GM19025 (cell line): ENCODE data around the gene HLCS.

Experiments used
- ATAC-seq: cut with Tn5 transposase; IDR thresholded peaks from one replicate; pipeline ENCODE4 v1.9.1; 2021; ENCODE audit warnings: mild to moderate bottlenecking, low read depth, moderate library complexity; ENCODE audit not compliant: unreplicated experiment

The HLCS gene

DNA sequence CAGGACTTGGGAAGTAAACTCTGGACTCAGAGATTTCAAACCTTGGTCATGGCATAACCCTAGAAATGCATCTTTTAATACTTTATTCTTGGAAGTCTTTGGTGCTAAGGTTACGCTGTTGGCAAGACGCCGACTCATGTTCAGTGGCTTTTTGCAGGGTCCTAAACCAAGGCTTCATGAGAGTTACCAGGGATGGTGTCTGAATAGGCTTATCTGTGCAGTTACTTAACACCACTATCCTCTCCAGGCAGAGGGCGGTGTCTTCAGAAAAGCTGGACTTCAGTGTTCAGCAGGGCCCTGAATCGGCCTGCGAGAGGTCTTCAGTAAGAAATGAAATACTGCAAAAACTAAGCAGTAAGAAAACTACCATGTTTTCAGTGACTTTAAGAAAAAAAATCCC is 209.3 kb downstream of the HLCS start:
- no peak for ATAC-seq

DNA sequence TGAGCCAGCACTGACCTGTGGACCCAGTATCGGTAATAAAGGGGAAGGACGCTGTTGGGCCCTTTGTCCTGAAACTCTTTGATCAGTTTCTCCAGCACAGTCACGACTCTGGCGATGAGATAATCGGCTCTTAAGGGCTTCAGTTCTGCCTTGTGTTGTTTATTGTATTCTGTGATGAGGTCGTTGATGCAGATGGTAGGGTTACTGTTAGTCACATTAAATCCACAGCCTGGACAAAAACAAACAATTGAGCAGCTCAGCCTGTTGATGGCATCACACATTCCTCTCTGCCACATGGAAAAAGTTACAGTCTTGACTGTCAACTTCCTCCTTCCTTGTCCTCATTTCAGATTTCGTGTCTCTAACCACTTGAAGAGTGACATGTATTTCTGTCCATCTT is 209.9 kb downstream of the HLCS start:
- no peak for ATAC-seq

DNA sequence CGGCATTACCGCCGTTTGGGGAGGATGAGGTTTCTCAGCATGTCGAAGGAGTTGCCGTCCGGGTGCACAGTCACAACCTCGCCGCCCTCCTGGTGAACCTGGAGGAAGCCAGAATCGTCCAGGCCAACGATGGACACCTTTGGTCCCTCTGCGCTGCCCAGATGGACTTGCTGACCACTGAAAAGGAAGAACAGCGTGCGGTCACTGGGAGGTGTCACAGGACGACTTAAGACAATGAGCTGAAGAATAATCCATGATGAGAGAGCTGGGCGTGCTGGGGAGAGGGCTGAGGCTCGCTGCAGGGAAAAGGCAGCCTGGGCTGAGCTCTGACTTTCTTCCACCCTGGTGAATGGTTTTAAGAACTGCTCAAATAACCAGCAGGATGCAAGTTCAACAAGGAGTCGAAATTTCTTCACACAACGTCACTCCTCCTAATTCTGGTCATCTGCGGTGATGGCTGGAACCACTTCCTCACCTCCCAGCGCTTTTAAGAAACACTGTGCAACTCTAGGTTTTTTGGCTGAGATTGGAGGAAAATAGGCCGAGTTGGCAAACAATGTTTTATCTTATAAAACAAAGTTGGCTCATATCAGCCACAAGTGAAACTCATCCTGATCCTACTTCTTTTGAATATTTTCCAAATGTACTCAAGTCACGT is 212.1 kb downstream of the HLCS start:
- ATAC-seq: no peak

DNA sequence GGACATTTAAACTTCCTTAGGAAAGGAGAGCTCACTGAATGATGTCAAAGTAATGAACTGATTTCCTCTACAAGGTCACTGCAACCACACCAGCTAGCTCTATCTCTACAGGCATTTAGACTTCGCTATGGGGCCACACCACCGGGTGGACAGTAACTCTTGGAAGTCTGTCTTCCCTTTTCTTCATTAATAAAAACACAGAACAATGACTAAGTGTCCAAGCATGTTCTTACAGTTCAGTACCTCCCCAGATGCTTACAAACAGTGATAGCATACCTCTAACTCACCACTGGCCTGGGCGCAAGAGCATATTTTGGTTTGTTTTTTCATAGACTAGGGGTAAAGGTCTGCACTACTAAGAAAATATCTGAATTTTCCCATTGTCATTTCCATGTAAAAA is 212.9 kb downstream of the HLCS start:
- no peak for ATAC-seq

DNA sequence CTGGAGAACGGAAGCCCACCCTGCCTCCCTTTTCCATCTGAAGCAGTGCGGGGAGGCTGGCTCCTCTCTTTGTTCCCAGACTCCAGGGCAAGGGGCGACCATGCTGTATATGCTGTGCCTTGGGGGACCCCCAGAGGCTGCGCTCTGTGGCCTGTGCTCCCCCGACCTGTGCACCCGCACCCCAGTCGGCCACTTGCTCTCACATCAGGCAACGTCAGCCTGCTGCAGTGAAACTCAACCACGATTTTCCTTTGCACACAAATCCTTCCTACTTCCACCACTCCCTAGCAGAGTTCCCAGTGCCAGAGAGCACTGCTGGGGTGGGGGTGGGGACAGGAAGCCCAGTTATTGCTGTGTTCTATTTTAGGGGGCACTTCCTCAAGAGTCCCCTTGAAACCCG is 215.1 kb downstream of the HLCS start:
- ATAC-seq: no peak

DNA sequence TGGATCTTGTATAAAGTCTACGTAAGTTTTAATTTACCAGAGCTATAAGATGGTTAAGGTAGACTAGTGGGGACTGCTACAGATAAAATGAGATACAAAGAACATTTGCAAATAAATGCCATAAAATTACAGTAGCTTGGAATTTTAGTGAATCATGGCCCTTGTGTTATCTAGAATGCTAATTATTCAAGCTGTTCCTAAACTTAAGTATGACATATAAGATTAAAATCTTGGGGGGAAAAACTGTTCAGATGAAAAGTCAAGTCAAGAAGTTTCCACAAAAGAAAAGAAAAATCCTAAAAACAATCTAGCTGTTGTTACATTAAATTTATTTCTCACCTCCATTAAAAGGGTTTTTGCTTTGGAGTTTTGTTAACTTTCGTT is 215.9 kb downstream of the HLCS start:
- no peak for ATAC-seq

DNA sequence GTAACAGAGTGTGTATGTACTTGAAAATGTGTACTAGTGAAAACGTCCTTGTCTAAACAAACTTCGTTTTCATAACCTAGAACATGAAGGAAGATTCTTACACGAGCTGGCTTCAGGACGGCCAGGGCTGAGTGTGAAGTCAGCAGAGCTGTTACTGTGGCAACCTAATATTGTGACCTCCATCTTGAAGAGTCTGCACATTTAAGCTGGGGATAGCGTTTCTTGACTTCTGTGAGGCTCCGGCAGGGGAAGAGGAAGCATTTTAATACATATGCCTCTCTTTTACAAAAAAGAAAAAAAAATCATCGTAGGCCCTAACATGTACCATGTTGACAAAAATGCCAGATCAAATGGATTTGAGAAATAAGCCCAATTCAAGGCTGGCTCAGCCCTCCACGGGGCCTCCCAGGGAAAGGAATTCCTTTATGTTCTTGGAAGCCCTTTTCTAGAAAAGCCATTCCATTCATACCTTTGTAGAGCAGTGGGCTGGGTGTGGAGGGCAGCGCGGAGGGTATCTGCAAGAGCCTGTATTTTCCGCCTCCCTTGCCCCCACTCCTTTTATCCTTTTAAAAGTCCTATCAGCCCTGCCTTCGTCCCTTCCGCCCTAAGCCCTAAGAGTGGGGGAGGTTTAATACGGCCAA is 216.4 kb downstream of the HLCS start:
- ATAC-seq: no peak

DNA sequence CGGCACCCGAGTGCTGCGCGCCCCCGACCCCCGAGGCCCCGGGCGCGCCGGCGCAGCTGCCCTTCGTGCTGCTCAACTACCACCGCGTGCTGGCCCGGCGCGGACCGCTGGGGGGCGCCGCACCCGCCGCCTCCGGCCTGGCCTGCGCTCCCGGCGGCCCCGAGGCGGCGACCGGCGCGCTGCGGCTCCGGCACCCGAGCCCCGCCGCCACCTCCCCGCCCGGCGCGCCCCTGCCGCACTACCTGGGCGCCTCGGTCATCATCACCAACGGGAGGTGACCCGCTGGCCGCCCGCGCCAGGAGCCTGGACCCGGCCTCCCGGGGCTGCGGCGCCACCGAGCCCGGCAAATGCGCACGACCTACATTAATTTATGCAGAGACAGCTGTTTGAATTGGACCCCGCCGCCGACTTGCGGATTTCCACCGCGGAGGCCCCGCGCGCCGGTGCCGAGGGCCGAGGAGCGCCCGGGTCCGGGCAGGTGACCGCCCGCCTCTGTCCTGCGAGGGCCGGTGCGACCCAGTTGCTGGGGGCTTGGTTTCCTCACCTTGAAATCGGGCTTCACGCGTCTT is 218.6 kb downstream of the HLCS start:
- ATAC-seq: no peak

DNA sequence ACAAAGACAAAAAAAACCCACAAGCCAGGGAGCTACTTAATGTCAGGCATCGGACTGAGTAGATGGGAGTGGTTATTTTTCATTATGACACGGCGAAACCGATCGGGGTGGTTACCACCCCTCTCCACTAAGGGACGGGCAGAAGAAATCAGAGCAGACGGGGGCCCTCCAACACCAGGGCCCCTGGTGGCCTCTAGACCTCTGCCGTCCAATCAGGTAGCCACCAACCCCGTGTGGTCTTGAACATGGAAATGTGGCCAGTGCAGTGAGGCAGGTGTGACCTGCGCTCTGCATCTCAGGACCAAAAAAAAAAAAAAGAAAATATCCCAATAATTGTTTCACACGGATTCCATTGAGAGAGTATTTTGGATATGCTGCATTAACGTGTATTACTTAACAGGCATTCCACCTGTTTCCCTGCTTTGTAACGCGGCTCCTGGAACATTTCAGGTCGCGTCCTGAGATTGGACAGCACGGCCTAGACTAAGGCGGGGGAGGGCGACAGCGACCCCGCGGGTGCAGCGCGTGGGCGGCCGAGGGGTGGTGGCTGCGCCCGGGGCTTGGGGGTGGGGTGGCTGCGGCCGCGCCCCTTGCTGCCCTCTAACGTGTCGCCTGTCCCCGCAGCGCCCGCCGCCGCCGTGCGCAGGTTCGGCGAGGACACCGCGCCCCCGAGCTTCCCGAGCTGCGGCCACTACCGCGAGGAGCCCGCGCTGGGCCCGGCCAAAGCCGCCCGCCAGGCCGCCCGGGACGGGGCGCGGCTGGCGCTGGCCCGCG is 219.2 kb downstream of the HLCS start:
- ATAC-seq: no peak

DNA sequence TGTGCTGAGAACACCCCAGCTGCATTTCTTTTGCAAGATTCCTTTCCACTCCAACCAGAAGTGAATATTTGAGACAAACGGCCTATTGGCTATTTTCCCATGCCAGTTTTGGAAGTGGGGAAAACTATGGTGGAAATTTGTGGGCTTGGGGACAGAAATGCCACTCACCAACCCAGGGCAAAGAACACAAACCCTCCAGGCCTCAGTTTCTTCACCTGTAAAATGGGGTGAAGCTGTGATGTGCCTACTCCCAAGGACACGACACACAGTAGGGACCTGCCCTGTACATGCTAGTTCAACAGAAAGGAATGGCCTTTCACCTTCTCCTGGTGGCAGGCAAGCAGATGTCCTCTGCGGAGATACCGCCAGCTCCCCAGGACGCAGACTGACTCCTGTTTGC is 221.0 kb downstream of the HLCS start:
- no peak for ATAC-seq

DNA sequence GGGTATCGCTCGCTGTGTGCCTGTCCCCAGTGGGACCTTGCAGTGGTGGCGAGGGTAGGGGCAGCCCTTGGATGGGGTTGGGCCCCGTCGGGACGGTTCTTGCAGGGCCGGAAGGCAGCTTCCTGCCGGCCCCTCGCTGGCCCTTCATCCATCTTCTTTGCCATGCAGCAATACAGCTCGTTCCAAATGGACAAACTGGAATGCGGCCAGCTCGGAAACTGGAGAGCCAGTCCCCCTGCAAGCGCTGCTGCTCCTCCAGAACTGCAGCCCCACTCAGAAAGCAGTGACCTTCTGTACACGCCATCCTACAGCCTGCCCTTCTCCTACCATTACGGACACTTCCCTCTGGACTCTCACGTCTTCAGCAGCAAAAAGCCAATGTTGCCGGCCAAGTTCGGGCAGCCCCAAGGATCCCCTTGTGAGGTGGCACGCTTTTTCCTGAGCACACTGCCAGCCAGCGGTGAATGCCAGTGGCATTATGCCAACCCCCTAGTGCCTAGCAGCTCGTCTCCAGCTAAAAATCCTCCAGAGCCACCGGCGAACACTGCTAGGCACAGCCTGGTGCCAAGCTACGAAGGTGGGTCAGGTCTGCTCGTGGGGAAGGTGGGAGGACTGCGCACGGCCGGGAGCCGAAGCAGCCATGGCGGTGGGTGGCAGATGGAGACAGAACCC is 221.8 kb downstream of the HLCS start:
- ATAC-seq: no peak

DNA sequence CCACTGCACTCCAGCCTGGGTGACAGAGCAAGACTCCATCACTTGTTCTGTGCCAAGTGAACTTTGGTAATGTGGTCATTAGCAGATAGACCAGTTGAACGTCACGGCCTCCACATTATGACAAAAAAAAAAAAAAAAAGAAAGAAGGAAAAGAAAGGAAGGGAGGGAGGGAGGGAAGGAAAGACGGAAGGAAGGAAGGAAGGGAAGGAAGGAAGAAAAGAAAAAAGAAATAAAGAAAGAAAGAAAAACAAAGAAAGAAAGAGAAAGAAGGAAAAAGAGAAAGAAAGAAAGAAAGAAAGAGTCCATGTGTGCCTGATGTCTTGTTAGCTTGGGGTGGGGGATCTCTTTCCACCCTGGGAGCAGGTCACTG is 222.3 kb downstream of the HLCS start:
- ATAC-seq: no peak

DNA sequence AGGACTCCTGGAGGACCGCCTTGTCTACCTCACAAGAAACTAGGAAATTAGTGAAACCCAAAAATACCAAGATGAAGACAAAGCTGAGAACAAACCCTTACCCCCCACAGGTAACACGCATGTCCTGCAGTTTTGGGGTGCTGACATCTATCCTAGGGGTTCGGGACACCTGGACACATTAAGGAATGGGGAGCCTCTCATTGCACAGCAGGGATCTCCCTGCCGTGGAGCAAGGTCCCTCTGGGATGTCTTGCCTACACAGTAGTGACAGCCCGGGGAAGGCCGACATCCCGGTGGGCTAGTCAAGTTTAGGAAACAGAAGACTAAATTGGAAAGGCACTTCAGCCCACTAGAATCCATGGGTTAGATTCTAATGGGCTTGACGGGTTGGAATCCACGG is 223.0 kb downstream of the HLCS start:
- ATAC-seq: no peak

DNA sequence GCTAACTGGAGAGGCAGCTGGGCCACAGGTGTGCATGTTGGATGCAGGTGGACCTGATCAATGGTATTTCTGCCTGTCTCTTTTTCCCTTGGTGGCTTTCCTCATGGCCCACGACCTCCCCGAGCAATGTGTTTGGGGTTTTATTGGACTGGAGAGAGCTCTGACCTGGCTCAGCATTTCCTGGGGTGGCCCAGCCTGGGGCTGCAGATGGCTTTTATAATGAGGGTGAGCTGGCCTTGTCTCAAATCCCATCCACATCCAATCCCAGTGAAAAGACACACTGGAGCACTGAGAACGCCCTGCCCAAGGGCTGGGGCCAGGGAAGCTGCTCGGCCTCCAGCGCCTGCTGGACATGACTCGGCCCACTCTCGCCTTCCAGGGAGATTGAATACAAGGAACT is 223.5 kb downstream of the HLCS start:
- no peak for ATAC-seq

DNA sequence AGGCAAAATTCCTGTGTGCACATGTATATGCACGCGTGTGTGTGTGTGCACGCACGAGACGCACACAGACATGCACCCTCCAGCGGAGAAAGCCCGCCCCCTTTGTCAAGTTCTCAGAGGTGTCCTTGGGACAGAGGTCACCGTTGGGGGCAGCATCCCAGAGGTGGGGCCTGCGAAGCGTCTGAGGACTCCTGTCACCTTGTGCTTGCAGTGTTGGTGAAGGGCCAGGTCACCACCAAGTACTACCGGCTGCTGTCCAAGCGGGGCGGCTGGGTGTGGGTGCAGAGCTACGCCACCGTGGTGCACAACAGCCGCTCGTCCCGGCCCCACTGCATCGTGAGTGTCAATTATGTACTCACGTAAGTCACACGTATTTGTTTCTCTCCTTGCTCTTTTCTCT is 225.0 kb downstream of the HLCS start:
- ATAC-seq: no peak

DNA sequence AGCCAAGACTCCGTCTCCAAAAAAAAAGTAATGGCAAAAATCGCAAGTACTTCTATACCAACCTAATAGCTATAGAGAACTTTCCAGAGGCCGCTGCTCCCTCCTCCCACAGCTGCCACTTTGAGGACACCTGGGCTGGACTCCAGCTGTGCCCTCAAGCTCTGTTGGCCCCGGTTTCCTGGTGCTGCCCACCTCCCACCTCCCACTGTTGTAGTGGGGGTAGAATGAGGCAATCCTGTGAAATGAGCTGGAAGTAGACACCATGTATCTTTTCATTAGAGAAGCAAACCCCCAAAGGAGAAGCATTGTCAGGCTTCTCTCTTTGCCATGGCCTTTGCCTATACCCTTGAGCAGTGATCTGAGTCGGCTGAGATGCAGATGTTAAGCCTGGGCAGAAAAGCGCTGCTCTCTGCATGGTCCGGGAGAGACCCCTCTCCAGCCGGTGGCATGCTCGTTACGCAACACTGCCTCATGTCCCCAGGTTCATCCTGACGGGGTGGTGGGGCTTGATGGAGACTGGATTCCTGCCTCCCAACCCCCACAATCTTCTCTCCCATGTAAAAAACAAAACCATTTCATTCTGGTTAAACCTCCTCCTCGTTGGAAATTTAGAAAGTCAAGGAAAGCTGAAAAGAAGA is 227.9 kb downstream of the HLCS start:
- ATAC-seq: no peak

DNA sequence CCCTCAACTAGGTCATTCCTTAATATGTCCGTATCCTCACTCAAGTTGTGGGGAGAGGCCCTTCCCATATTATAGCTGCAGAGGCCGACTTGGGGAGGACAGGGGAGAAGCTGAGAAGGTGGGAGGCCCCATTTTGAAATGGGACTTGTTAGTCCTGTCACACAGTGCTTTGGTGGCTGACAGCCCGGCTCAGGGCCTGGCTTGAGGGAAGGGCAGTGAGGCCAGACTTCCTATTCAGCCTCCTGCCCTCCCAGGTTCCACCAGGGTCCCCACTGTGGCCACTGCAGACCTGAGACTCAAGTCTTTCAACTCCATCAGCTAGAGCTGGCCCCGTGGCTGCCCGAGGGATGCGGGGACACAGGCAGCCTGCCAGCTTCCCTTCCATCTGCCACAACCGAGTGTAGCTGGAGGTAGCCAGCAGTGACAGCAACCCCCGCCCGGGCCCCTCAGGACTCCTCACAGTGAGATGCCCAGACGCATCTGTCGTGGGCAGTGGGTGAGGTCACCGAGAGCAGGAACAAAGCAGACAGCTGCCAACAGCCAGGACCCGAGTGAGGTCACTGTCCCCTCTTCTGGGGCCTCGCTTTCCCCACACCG is 230.6 kb downstream of the HLCS start:
- no peak for ATAC-seq

DNA sequence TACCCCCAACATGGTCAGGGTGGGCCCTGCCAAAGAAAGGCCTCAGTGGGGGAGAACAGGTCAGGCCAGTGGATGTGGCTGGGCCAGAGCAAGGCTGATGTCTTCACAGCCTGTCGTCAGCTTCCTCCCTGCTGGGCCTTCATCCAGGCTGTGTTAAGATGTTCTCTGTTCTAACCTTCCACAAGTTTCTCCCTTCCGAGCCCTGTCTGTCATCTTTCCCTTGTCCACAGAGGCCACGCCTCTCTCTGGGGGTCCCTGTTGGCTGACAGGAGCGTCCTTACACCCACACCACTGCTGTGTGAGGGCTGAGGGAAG is 231.3 kb downstream of the HLCS start:
- no peak for ATAC-seq

DNA sequence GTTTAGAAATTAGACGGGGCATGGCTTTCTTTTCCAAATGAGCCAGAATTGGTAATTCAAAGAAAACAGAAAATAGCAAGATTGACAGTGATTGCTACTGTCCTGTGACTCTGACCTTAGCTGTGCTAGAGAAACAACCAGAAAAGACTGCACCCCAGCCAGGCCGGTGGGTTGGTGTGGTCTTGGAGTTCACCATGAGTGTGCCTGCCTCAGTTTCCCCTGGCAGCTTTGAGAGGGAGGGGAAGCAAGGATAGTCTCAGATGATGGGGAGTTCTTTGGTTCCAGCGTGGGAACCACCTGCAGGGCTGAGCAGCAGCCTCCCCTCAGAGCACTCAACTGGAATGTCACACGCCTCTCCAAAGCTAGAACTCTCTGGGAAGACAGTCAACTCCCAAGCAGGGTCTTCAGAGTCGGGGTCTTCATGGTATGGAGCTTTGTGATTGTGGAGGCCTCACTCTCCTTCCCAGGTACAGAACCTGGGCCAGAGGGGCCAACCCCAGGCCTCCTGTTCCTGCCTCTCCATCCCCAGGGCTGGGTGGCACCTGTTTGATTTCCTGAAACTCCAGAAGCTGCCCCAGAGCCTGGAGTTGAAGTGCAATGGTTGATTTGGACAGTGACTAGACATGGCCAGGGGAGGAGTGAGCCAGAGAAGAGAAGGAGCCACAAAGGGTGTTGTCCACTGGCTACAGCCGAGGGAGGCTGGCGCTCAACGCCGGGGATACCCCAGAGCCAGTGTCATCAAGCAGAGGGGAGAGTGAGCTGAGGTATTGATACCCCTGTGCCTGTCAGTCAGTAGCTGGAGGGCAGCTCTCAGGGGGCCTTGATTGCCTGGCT is 231.9 kb downstream of the HLCS start:
- no peak for ATAC-seq

DNA sequence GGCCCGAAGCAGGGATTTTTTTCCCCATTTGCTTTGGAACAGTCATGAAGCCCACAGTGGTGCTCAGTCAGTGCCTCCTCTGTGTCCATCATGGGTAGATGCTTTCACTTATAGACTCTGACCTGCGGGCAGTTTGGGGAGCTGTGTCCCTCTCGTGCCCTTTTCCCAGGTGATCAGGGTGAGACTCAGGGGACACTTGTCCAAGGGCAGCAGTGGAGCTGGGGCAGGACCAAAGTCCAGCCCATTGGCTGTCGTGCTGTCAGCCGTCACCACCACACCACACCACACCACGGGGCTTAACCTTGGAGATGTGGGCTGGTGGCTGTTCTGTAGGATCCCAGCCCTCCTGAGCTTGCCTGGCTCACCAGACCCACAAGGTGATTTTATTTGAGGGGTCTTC is 232.6 kb downstream of the HLCS start:
- ATAC-seq: no peak
